GM18861 (cell line): ENCODE results near the gene GALNT2.

Experiments
- ATAC-seq: cut with Tn5 transposase; IDR thresholded peaks from one replicate; pipeline ENCODE4 v1.9.1; 2021; ENCODE audit not compliant: unreplicated experiment

Gene GALNT2

GRCh38 chr1:230176326-230176725 is 109.3 kb downstream of the GALNT2 start:
- no peak for ATAC-seq

DNA sequence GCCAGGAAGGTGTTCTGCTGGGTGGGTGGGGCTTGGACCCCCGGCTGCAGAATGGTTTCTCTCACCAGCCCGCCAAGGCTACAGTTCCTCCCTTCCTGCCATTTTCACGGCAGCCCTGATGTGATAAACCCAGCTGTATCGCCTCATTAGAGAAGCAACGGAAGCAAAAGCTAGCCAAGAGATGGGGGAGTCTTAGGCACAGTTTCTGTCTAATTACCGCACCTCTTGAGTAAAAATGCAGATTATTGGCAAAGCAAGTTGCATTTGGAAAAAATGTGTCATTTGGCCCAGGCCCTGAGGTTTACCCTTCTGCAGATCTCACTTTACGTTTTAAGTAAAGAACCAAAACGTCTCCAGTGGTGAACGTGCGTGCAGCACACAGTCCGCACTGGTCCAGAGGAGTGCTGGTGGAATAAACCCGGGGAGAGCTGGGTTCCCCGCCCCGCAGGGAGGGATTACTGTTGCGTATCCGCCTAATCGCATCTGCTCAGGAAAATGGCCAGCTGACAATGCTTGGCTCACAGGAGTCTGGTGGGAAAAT is 109.9 kb downstream of the GALNT2 start:
- ATAC-seq, result no peak

GRCh38 chr1:230179249-230179648 is 112.2 kb downstream of the GALNT2 start:
- ATAC-seq, result no peak

- no peak for ATAC-seq
These were observed 118.3 kb downstream of the GALNT2 start for GRCh38 chr1:230185076-230186001.

GRCh38 chr1:230186003-230186863 is 119.2 kb downstream of the GALNT2 start:
- no peak for ATAC-seq

GRCh38 chr1:230186874-230187273 is 119.8 kb downstream of the GALNT2 start:
- no peak for ATAC-seq

DNA sequence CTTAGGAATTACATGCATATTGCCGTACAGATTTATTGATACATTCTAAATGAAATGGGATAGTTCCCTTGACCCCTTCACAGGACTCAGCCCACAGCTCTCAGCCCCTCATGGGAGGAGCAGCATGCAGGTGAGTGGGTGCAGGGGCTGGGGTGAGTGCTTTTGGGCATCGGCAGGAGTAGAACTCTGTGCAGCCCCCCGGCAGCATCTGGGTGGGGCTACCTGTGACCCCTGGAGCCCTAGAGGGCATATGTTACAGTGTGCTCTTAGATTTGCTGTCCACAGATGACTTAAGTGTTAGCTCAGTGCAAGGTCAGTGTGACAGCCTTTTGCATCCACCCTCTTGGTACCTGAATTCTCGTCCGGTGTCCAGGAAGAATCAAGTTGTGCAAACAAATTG is 120.3 kb downstream of the GALNT2 start:
- no peak for ATAC-seq

- ATAC-seq, result no peak
These were observed 121.8 kb downstream of the GALNT2 start for GRCh38 chr1:230188826-230189225.

DNA sequence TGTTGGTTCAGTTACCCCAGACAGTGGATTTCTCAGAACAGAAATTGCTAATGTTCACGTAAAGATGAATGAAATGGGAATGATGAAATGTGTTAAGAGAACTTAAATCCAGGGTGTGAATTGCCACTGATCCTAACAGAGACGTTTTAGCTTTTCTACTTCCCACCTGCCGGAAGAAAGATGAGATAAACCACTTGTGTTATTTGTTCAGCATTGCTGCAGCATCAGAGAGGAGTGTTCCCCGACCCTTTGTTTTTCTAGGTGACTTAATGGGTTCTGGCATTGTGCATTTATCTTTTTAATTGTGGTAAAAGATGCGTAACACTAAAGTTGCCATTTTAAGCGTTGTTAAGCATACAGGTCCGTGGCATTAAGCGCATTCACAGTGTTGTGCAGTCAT is 122.3 kb downstream of the GALNT2 start:
- no peak for ATAC-seq

DNA sequence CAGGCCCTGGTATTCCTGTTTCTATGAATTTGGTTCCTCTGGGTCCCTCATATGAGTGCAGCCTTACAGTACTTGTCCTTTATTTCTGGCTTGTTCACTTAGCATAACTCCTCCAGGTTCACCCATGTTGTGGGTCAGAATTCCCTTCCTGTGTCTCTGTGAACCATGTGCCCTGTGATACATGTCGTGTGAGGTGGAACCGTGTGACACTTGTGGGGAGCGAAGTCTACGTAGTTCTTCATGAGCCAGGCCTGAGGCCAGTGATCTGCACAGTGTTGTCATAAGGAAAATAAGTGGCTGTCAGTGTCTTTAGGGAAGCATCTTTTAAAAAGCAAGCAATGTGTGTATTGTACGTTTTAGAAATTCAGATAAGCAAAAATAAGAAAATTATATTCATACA is 122.8 kb downstream of the GALNT2 start:
- ATAC-seq, result no peak

GRCh38 chr1:230191079-230191804 is 124.2 kb downstream of the GALNT2 start:
- ATAC-seq, result no peak

- ATAC-seq, result no peak
These were observed 124.8 kb downstream of the GALNT2 start for GRCh38 chr1:230191855-230192254.

- ATAC-seq, result no peak
These were observed 127.5 kb downstream of the GALNT2 start for GRCh38 chr1:230194525-230194924.

GRCh38 chr1:230195199-230195598 is 128.2 kb downstream of the GALNT2 start:
- ATAC-seq, result no peak

DNA sequence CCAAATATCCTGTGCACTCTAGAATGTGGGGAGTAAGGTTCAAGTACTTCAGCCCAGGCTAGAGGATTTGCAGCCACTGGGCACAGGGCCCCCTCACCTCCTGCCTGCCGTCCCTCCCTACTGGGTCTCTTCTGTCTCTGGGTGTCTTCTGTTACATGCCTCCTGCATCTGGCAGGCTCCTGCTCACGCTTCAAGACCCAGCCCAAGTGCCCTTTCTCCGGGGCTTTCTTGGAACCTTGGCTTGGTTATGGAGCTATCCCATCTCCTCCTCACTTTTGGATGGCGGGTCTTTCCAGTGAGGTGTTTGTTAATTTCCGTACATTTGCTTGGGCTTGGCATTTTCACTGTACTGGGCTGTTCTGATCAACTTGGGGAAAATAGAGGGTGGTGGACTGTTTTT is 129.0 kb downstream of the GALNT2 start:
- no peak for ATAC-seq

DNA sequence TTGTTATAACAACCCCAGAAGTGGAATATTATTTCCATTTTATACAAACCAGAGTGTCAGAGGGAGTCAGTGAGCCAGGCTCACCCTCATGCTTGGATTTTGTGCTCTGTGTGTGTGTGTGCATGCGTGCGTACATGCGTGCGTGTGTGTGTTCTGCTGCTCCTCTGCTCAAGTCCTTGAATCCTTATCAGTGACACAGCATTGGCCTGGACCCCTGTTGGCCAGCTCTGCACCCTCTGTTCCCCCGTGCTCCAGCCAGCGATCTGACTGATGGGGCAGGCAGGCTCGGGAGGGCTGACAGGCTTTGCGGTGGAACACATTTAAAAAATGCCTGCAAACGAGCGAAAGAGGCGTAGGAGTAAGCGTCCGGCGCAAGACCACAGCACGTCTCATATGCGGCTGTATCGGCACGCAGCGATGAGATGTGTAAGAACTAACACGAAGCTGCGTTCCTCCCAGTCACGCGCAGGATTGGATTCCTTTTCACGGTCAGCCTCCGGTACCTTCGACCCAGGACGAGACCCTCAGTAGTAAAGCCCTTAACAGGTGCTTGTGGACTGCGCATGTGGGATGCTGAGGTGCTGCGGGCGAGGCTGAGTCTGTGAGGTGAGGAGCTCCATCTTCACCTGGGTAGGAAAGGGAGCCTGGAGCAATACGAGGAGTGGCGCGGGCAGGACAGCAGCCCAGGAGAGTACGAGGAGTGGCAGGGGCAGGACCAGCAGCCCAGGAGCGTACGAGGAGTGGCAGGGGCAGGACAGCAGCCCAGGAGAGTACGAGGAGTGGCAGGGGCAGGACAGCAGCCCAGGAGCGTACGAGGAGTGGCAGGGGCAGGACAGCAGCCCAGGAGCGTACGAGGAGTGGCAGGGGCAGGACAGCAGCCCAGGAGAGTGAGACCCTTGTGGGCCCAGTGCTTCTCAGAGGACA is 130.9 kb downstream of the GALNT2 start:
- ATAC-seq, result no peak

- ATAC-seq, result no peak
These were observed 132.0 kb downstream of the GALNT2 start for GRCh38 chr1:230199034-230199433.

- ATAC-seq, result no peak
These were observed 132.5 kb downstream of the GALNT2 start for GRCh38 chr1:230199554-230199953.

DNA sequence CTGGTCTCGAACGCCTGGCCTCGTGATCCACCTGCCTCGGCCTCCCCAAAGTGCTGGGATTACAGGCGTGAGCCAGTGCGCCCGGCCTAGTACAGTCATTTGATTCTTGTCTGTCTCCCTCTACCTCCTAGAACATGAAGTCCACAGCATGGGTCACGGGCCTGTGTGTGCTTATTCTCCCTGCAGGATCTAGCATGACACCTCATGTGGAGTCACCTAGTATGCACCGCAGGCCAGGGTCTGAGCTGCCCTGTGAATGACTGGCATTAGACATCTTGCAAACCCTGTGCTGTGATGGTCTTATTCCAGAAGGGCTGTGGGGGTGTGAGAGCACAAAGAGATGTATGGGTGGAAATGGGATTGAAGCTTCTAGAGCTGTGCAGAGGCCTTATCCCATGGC is 133.2 kb downstream of the GALNT2 start:
- no peak for ATAC-seq

DNA sequence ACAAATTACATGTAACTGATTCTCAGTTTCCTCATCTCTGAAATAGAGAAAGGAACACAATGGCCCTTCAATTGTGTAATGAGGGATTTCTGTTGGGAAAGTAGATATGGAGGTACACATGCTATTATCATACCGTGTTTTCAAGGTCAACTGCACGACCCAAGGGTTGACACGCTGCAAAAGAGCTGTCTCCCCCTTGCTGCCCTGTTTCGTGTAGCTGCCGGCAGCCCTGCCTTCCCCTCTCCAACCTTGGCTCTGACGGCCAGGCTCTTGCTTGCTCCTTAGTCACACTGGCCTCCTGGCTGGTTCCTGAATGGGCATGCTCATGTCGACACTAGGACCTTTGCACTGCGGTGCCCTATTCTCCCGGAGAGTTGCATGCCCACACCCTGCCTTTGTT is 134.4 kb downstream of the GALNT2 start:
- no peak for ATAC-seq
